ENCODE results near the gene MTUS2. TPM values are rescaled to one million over a fixed set of nuclear protein-coding genes. Genes with fewer than 3 reads are reported as not detected.

MTUS2 gene
- total and polyA plus RNA-seq, 2 experiments from 2014 or later = 0.27 to 0.38 TPM

- Histone ChIP-seq H3K36me3 (ENCODE audit: insufficient read depth) (no peaks in the 10 kb centered on the region), H3F3A (replicated peaks; ENCODE audit: low read depth) (no peaks in the 10 kb centered on the region), H3K9me2 (ENCODE audit: insufficient read depth) (no peaks in the 10 kb centered on the region), H3K4me2 (no peak overlapping the region), H4K20me1 (replicated peaks; ENCODE audit: insufficient read depth) (no peaks in the 10 kb centered on the region), H3K27me3 (ENCODE audit: insufficient read depth) (no peaks in the 10 kb centered on the region), H3K4me3 (no peak overlapping the region), H2AFZ (peak overlapping the region; percentile 80; the same call in 1 of the 2 replicates), H3K4me1 (ENCODE audit: insufficient read depth) (no peaks in the 10 kb centered on the region), H3K27ac (ENCODE audit: low read depth) (no peak overlapping the region), H3K79me2 (replicated peaks; ENCODE audit: insufficient read depth) (no peaks in the 10 kb centered on the region)
- ATAC-seq (no peak), DNase-seq (ENCODE audit: low spot score) (no peak)
- H3K4me1 Mint-ChIP-seq = peaks cover 4% of the 10 kb centered on the region; the same call in 1 of the 3 replicates
- TF ChIP-seq JUNB (IDR thresholded peaks at IDR 0.05; ENCODE audit: unreplicated experiment) (no peak), STAT1 (IDR thresholded peaks at IDR 0.05; ENCODE audit: unreplicated experiment) (no peak), NANOG (IDR thresholded peaks at IDR 0.05; ENCODE audit: borderline replicate concordance) (no peak), ZNF331 (CRISPR knock-in tag; IDR thresholded peaks at IDR 0.05; ENCODE audit: low read depth) (no peak), EZH2phosphoT487 (IDR thresholded peaks at IDR 0.05; ENCODE audit: unreplicated experiment) (no peak), CTCF (conservative IDR thresholded peaks at IDR 0.05; ENCODE audit: low read depth in 2 of 2) (no peak), ZNF114 (CRISPR knock-in tag; IDR thresholded peaks at IDR 0.05) (no peak), CREB1 (CRISPR knock-in tag; IDR thresholded peaks at IDR 0.05; ENCODE audit: low read depth) (no peak), EZH2 (IDR thresholded peaks at IDR 0.05; ENCODE audit: low read depth, unreplicated experiment) (no peak), ZNF462 (CRISPR knock-in tag; IDR thresholded peaks at IDR 0.05) (no peak)
- no peaks in the 10 kb centered on the region for H3K36me3 Mint-ChIP-seq (ENCODE audit: low read depth)
- H3K9me3 Mint-ChIP-seq = no peaks in the 10 kb centered on the region
- H3K4me3 Mint-ChIP-seq = no peak overlapping the region
- no peaks in the 10 kb centered on the region for H3K27me3 Mint-ChIP-seq (ENCODE audit: insufficient read depth, low read depth, poor library complexity)
- no peak overlapping the region for H3K27ac Mint-ChIP-seq
These were observed 344.0 kb downstream of the MTUS2 start for GRCh38 chr13:29164116-29164515.
